ENCODE data around the gene TRAF1. TPM values are rescaled to one million over a fixed set of nuclear protein-coding genes. Genes with fewer than 3 reads are reported as not detected.

Gene TRAF1
- total RNA-seq, 1 donor from 2014 or later = 1.4 TPM

GRCh38 chr9:120919843-120920805 lies 6.5 kb downstream of the TRAF1 start:
- peaks cover 3% of the 10 kb centered on the region for H3K36me3 Mint-ChIP-seq (ENCODE audit: low read depth, unreplicated experiment)
- H3K27me3 Mint-ChIP-seq (ENCODE audit: unreplicated experiment) = peaks cover 4% of the 10 kb centered on the region
- no peaks in the 10 kb centered on the region for H3K4me1 Mint-ChIP-seq (ENCODE audit: unreplicated experiment)
- TF ChIP-seq, protein P1, sequence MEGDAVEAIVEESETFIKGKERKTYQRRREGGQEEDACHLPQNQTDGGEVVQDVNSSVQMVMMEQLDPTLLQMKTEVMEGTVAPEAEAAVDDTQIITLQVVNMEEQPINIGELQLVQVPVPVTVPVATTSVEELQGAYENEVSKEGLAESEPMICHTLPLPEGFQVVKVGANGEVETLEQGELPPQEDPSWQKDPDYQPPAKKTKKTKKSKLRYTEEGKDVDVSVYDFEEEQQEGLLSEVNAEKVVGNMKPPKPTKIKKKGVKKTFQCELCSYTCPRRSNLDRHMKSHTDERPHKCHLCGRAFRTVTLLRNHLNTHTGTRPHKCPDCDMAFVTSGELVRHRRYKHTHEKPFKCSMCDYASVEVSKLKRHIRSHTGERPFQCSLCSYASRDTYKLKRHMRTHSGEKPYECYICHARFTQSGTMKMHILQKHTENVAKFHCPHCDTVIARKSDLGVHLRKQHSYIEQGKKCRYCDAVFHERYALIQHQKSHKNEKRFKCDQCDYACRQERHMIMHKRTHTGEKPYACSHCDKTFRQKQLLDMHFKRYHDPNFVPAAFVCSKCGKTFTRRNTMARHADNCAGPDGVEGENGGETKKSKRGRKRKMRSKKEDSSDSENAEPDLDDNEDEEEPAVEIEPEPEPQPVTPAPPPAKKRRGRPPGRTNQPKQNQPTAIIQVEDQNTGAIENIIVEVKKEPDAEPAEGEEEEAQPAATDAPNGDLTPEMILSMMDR (IDR thresholded peaks at IDR 0.05; ENCODE audit: unreplicated experiment) = no peak
- H3K4me3 Mint-ChIP-seq (ENCODE audit: unreplicated experiment) = no peak overlapping the region
- H3K9me3 Mint-ChIP-seq (ENCODE audit: unreplicated experiment) = no peaks in the 10 kb centered on the region
- no peak overlapping the region for H3K27ac Mint-ChIP-seq (ENCODE audit: unreplicated experiment)
- no peak for DNase-seq (ENCODE audit: low spot score)

- Mint-ChIP-seq H3K36me3 (ENCODE audit: low read depth, unreplicated experiment) (peaks cover 3% of the 10 kb centered on the region), H3K9me3 (ENCODE audit: unreplicated experiment) (no peaks in the 10 kb centered on the region), H3K4me1 (ENCODE audit: unreplicated experiment) (no peaks in the 10 kb centered on the region), H3K4me3 (ENCODE audit: unreplicated experiment) (no peak overlapping the region), H3K27me3 (ENCODE audit: unreplicated experiment) (peaks cover 3% of the 10 kb centered on the region), H3K27ac (ENCODE audit: unreplicated experiment) (no peak overlapping the region)
- TF ChIP-seq, protein P1 (IDR thresholded peaks at IDR 0.05; ENCODE audit: unreplicated experiment) = no peak
- DNase-seq (ENCODE audit: low spot score) = no peak
Measured at GRCh38 chr9:120918931-120919842, 7.4 kb downstream of the TRAF1 start.

DNA sequence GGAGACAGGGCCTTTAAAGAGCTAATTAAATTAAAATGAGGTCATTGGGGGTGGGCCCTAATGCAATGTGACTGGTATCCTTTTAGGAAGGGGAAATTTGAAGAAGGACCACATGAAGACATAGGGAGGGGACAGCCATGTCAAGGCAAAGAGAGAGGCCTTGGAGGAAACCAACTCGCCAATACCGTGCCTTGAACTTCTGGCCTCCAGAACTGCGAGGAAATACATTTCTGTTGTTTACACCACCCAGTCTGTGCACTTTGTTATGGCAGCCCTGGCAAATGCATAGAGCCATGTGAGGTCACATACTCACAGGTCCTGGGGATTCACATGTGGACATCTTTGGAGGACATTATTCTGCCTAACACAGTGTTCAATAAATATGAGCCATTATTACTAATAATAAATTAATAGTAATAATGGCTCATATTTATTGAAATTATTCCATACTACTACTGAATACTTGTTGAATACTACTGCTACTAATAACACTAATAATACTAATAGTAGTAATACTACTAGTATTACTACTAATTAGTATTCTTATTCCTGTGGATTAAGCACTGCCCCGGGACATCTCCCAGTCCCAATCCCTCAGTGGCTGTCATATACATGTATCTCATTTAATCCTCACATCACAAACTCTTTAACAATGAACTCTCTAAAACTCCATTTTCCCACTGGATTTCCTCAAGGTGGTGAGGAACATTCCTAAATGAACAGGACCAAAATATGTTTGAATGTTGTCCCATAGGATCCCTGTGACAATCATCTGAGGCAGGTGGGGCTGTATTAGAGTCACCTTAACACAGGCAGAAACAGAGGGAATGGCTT lies 8.4 kb downstream of the TRAF1 start:
- Mint-ChIP-seq H3K4me3 (ENCODE audit: unreplicated experiment) (no peak overlapping the region), H3K4me1 (ENCODE audit: unreplicated experiment) (no peaks in the 10 kb centered on the region), H3K36me3 (ENCODE audit: low read depth, unreplicated experiment) (peaks cover 3% of the 10 kb centered on the region), H3K27ac (ENCODE audit: unreplicated experiment) (no peak overlapping the region), H3K9me3 (ENCODE audit: unreplicated experiment) (no peaks in the 10 kb centered on the region), H3K27me3 (ENCODE audit: unreplicated experiment) (peaks cover 3% of the 10 kb centered on the region)
- TF ChIP-seq, protein P1 (IDR thresholded peaks at IDR 0.05; ENCODE audit: unreplicated experiment) = no peak
- no peak for DNase-seq (ENCODE audit: low spot score)

- DNase-seq (ENCODE audit: low spot score) = no peak
- Mint-ChIP-seq H3K27me3 (ENCODE audit: unreplicated experiment) (peaks cover 3% of the 10 kb centered on the region), H3K27ac (ENCODE audit: unreplicated experiment) (no peak overlapping the region), H3K4me1 (ENCODE audit: unreplicated experiment) (peaks cover 6% of the 10 kb centered on the region), H3K36me3 (ENCODE audit: low read depth, unreplicated experiment) (peaks cover 3% of the 10 kb centered on the region), H3K4me3 (ENCODE audit: unreplicated experiment) (no peak overlapping the region), H3K9me3 (ENCODE audit: unreplicated experiment) (no peaks in the 10 kb centered on the region)
- TF ChIP-seq, protein P1 (IDR thresholded peaks at IDR 0.05; ENCODE audit: unreplicated experiment) = no peak
Measured at GRCh38 chr9:120916991-120917880, 9.4 kb downstream of the TRAF1 start.
